ENCODE measurements around the gene CRX.

DNA sequence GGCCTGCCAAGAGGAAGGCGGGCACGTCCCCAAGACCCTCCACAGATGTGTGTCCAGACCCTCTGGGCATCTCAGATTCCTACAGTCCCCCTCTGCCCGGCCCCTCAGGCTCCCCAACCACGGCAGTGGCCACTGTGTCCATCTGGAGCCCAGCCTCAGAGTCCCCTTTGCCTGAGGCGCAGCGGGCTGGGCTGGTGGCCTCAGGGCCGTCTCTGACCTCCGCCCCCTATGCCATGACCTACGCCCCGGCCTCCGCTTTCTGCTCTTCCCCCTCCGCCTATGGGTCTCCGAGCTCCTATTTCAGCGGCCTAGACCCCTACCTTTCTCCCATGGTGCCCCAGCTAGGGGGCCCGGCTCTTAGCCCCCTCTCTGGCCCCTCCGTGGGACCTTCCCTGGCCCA is 17.7 kb downstream of the CRX start:
- TF ChIP-seq, protein P1, sequence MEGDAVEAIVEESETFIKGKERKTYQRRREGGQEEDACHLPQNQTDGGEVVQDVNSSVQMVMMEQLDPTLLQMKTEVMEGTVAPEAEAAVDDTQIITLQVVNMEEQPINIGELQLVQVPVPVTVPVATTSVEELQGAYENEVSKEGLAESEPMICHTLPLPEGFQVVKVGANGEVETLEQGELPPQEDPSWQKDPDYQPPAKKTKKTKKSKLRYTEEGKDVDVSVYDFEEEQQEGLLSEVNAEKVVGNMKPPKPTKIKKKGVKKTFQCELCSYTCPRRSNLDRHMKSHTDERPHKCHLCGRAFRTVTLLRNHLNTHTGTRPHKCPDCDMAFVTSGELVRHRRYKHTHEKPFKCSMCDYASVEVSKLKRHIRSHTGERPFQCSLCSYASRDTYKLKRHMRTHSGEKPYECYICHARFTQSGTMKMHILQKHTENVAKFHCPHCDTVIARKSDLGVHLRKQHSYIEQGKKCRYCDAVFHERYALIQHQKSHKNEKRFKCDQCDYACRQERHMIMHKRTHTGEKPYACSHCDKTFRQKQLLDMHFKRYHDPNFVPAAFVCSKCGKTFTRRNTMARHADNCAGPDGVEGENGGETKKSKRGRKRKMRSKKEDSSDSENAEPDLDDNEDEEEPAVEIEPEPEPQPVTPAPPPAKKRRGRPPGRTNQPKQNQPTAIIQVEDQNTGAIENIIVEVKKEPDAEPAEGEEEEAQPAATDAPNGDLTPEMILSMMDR (IDR thresholded peaks at IDR 0.05), result no peak
- TF ChIP-seq EZH2phosphoT487 (IDR thresholded peaks at IDR 0.05) (no peak), EZH2 (IDR thresholded peaks at IDR 0.05) (no peak)

Measured in neural progenitor cell (in vitro differentiated cells).